HFFc6 (cell line): ENCODE results near the gene CMSS1. TPM values are rescaled to one million over a fixed set of nuclear protein-coding genes. Genes with fewer than 3 reads are reported as not detected.

ENCODE experiments used
- DNase-seq: peaks from one replicate; pipeline ENCODE4 v3.0.0-alpha.2; 2018
- H3K27ac Mint-ChIP-seq: 2 replicates; pipeline ENCODE4 v1.8.0; 2020; ENCODE audit warnings: mild to moderate bottlenecking, mixed read lengths
- H3K27me3 Mint-ChIP-seq: 2 replicates; pipeline ENCODE4 v1.8.0; 2021; ENCODE audit warnings: mild to moderate bottlenecking, moderate library complexity, mixed read lengths; ENCODE audit not compliant: insufficient read depth
- H3K36me3 Mint-ChIP-seq: 2 replicates; pipeline ENCODE4 v1.8.0; 2021; ENCODE audit warnings: low read depth, mixed read lengths
- H3K4me1 Mint-ChIP-seq: 2 replicates; pipeline ENCODE4 v1.8.0; 2020; ENCODE audit warnings: low read depth, mixed read lengths
- H3K4me3 Mint-ChIP-seq: 2 replicates; pipeline ENCODE4 v1.8.0; 2020; ENCODE audit warnings: mild to moderate bottlenecking, moderate library complexity, mixed read lengths
- H3K9me3 Mint-ChIP-seq: 2 replicates; pipeline ENCODE4 v1.8.0; 2020; ENCODE audit warnings: mild to moderate bottlenecking, mixed read lengths
- CTCF ChIP-seq: fragments of 200-600 bp; sonication (generic); IDR thresholded peaks from 2 replicates; pipeline ENCODE4 v1.5.0; 2021; ENCODE audit warnings: antibody characterized with exemption, mild to moderate bottlenecking
- total RNA-seq, 6 experiments: library from RNA; stranded (reverse); fragmentation: NEBNext Ultra II Directional; extraction: Animal tissue kit (Norgen Biotek cat#: 25700); gene quantifications; 2 replicates in 1 of 6; 3 replicates in 5 of 6; pipeline ENCODE4 v1.2.3, GENCODE V29; 2021

The CMSS1 gene
- total RNA-seq, 6 experiments from 2014 or later, result 27.8 to 47.0 (median 38.1) TPM

GRCh38 chr3:100009276-100010086, 191.8 kb downstream of the CMSS1 start:
- Mint-ChIP-seq H3K27me3 (no peaks in the 10 kb centered on the region; the same call in 1 of the 2 replicates), H3K4me1 (peaks cover 36% of the 10 kb centered on the region), H3K36me3 (0 out of 2 replicates have a peak, but pooled peaks cover under 1% of the 10 kb centered on the region), H3K4me3 (no peak overlapping the region), H3K9me3 (no peaks in the 10 kb centered on the region), H3K27ac (no peak overlapping the region)
- no peak for DNase-seq
- TF ChIP-seq CTCF, result no peak

- Mint-ChIP-seq H3K27ac (no peak overlapping the region), H3K4me3 (no peak overlapping the region), H3K27me3 (no peaks in the 10 kb centered on the region; the same call in 1 of the 2 replicates), H3K9me3 (peaks cover 3% of the 10 kb centered on the region), H3K36me3 (peaks cover 4% of the 10 kb centered on the region), H3K4me1 (peaks cover 33% of the 10 kb centered on the region)
- DNase-seq, result no peak
- no peak for TF ChIP-seq CTCF
Observed at GRCh38 chr3:100010087-100010417, 192.4 kb downstream of the CMSS1 start.

- no peaks in the 10 kb centered on the region; the same call in 1 of the 2 replicates for H3K27me3 Mint-ChIP-seq
- H3K27ac Mint-ChIP-seq, result no peak overlapping the region
- TF ChIP-seq CTCF, result no peak
- no peak for DNase-seq
- peaks cover 27% of the 10 kb centered on the region for H3K4me1 Mint-ChIP-seq
- no peak overlapping the region for H3K4me3 Mint-ChIP-seq
- peaks cover 10% of the 10 kb centered on the region for H3K36me3 Mint-ChIP-seq
- peaks cover 8% of the 10 kb centered on the region for H3K9me3 Mint-ChIP-seq
Observed at GRCh38 chr3:100018806-100019205, 201.1 kb downstream of the CMSS1 start.

GRCh38 chr3:100019719-100020118, 202.1 kb downstream of the CMSS1 start:
- no peak for TF ChIP-seq CTCF
- DNase-seq, result no peak
- Mint-ChIP-seq H3K9me3 (peaks cover 8% of the 10 kb centered on the region), H3K4me1 (peaks cover 35% of the 10 kb centered on the region), H3K27ac (no peak overlapping the region), H3K36me3 (peaks cover 10% of the 10 kb centered on the region), H3K4me3 (no peak overlapping the region), H3K27me3 (no peaks in the 10 kb centered on the region; the same call in 1 of the 2 replicates)

- H3K36me3 Mint-ChIP-seq, result no peaks in the 10 kb centered on the region
- no peaks in the 10 kb centered on the region; the same call in 1 of the 2 replicates for H3K27me3 Mint-ChIP-seq
- H3K4me1 Mint-ChIP-seq, result peaks cover 39% of the 10 kb centered on the region
- H3K27ac Mint-ChIP-seq, result no peak overlapping the region
- no peak for TF ChIP-seq CTCF
- no peak overlapping the region for H3K4me3 Mint-ChIP-seq
- no peak for DNase-seq
- no peaks in the 10 kb centered on the region for H3K9me3 Mint-ChIP-seq
Observed at GRCh38 chr3:100020876-100021644, 203.4 kb downstream of the CMSS1 start.
